HCEC 1CT (cell line): ENCODE measurements around the gene KRTAP4-12.
A peak's percentile ranks its signal among the peaks of the same experiment; 100 is the strongest.
"Not testable (repeated sequence)": the region's sequence is repeated elsewhere in the genome, so short reads cannot be mapped to it uniquely, and the experiment has no call there.

Source experiments
- DNase-seq: peaks from one replicate; pipeline ENCODE4 v3.0.0-alpha.2; 2017

The KRTAP4-12 gene

GRCh38 chr17:41084100-41084856 lies 39.7 kb downstream of the KRTAP4-12 start, which contains the start of gene KRTAP4-7:
Gene KRTAP4-7 (plus strand): TSS chr17:41084150. CDS start chr17:41084207, 57 bp downstream.
- not testable (repeated sequence) for DNase-seq

GRCh38 chr17:41083427-41083826 lies 40.6 kb downstream of the KRTAP4-12 start:
- peak; percentile 65 for DNase-seq

GRCh38 chr17:41082626-41083025 lies 41.4 kb downstream of the KRTAP4-12 start:
- peak; percentile 24 for DNase-seq

DNA sequence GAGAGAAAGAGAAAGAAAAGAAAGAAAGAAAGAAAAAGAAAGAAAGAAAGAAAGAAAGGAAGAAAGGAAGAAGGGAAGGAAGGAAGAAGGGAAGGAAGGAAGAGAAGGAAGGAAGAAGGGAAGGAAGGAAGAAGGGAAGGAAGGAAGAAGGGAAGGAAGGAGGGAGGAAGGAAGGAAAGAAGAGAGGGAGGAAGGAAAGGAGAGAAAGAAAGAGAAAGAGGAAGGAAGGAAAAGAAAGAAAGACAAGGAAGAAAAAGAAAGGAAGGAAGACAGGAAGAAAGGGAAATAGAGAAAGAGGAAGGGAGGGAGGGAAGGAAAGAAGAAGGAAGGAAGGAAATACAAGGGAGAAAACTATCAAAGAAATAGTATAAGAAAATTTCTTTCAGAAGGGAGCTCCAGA lies 47.2 kb downstream of the KRTAP4-12 start:
- no peak for DNase-seq

GRCh38 chr17:41073676-41074075 lies 50.3 kb downstream of the KRTAP4-12 start:
- DNase-seq, result no peak
